Measurements from ENCODE around the gene RELCH.

DNA sequence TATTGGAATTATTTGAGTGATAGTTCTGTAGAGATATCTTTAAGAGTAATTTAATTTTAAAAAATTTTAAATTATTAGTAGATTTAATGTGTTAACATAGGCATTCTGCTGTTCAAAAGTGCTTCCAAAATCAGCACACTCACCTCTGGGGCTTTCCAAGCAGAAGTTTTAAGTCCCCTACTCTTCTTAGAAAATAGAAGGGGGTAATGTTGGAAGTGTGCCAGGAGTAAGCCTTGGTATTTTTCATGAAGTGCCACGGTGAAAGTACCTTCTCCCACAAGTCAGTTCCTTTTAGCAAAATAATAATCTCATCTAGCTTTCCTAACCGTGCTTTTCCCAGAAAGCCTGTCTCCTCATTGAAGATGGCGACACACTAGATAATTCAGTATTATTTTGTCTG lies 134.1 kb downstream of the RELCH start:
- no peak for TF ChIP-seq RCOR1 (IDR thresholded peaks at IDR 0.05; ENCODE audit: low read depth, low read length)
- TF ChIP-seq, protein P1, sequence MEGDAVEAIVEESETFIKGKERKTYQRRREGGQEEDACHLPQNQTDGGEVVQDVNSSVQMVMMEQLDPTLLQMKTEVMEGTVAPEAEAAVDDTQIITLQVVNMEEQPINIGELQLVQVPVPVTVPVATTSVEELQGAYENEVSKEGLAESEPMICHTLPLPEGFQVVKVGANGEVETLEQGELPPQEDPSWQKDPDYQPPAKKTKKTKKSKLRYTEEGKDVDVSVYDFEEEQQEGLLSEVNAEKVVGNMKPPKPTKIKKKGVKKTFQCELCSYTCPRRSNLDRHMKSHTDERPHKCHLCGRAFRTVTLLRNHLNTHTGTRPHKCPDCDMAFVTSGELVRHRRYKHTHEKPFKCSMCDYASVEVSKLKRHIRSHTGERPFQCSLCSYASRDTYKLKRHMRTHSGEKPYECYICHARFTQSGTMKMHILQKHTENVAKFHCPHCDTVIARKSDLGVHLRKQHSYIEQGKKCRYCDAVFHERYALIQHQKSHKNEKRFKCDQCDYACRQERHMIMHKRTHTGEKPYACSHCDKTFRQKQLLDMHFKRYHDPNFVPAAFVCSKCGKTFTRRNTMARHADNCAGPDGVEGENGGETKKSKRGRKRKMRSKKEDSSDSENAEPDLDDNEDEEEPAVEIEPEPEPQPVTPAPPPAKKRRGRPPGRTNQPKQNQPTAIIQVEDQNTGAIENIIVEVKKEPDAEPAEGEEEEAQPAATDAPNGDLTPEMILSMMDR (IDR thresholded peaks at IDR 0.05), result no peak
- no peak for TF ChIP-seq POLR2A (IDR thresholded peaks at IDR 0.05; ENCODE audit: low read length)
- no peak for TF ChIP-seq NR3C1 (IDR thresholded peaks at IDR 0.05)
- TF ChIP-seq ZFP36 (IDR thresholded peaks at IDR 0.05; ENCODE audit: borderline replicate concordance, partially characterized antibody), result no peak

Data from A549 (cell line).